Mesangial cell (primary cell): Measurements from ENCODE around the gene CES2. TPM values are rescaled to one million over a fixed set of nuclear protein-coding genes. Genes with fewer than 3 reads are reported as not detected.

Experiments
- total RNA-seq: library from RNA; depleted of rRNA; stranded (reverse); fragments of >200 nt; gene quantifications from 2 replicates; pipeline ENCODE4 v1.2.3, GENCODE V29; 2015

The CES2 gene
- 17.1 and 54.3 TPM in 2 replicates for total RNA-seq

GRCh38 chr16:66935314-66936011 is at the start of gene CES2:
Gene CES2, plus strand, starts transcription at chr16:66935516. Its CDS starts 120 bp downstream, at chr16:66935636.

GRCh38 chr16:66918803-66919568 is 16.3 kb upstream of the CES2 start, which contains the start of gene CDH16:
Gene CDH16, minus strand, starts transcription at chr16:66918885. Its CDS starts 820 bp downstream, at chr16:66918065.

GRCh38 chr16:66925322-66925840 is 9.9 kb upstream of the CES2 start, which contains the start of gene RRAD:
Gene RRAD, minus strand, starts transcription at chr16:66925535. Its CDS starts 356 bp downstream, at chr16:66925179.

GRCh38 chr16:66934138-66934838 is 1.0 kb upstream of the CES2 start, which contains the start of gene CIAO2B:
Gene CIAO2B, minus strand, starts transcription at chr16:66934402. Its CDS starts 38 bp downstream, at chr16:66934364.

GRCh38 chr16:66961065-66961744 is 25.9 kb downstream of the CES2 start, which contains the start of gene CES3:
Gene CES3, plus strand, starts transcription at chr16:66961266. Its CDS starts 42 bp downstream, at chr16:66961308.

GRCh38 chr16:66988197-66988788 is 53.0 kb downstream of the CES2 start, which contains the start of gene CES4A:
Gene CES4A, plus strand, starts transcription at chr16:66988589. Its CDS starts 184 bp downstream, at chr16:66988773.

Other genes with a start within 250 kb of the CES2 start
- 17.3 and 46.8 TPM in 2 replicates for gene CMTM4, start 238.8 kb upstream of the CES2 start, total RNA-seq
- 53.8 and 54.1 TPM in 2 replicates for gene DYNC1LI2, start 183.9 kb upstream of the CES2 start, total RNA-seq
- gene TERB1, start 133.9 kb upstream of the CES2 start, total RNA-seq = not detected in 2 replicates
- gene NAE1, start 104.5 kb upstream of the CES2 start, total RNA-seq = 20.4 and 58.3 TPM in 2 replicates
- gene CA7, start 91.1 kb upstream of the CES2 start, total RNA-seq = not detected in 2 replicates
- gene PDP2, start 55.0 kb upstream of the CES2 start, total RNA-seq = 10.9 and 16.3 TPM in 2 replicates
- gene CDH16, start 16.6 kb upstream of the CES2 start, total RNA-seq = 0.49 and 71.2 TPM in 2 replicates
- gene RRAD, start 10.0 kb upstream of the CES2 start, total RNA-seq = 23.1 and 59.2 TPM in 2 replicates
- gene CIAO2B, start 1.1 kb upstream of the CES2 start, total RNA-seq = 136 and 158 TPM in 2 replicates
- under 0.01 and 0.38 TPM in 2 replicates for gene CES3, start 25.8 kb downstream of the CES2 start, total RNA-seq
- 0.98 and 2.4 TPM in 2 replicates for gene CES4A, start 53.1 kb downstream of the CES2 start, total RNA-seq
- 27.5 and 70.4 TPM in 2 replicates for gene CBFB, start 93.6 kb downstream of the CES2 start, total RNA-seq
- gene PHAF1, start 174.4 kb downstream of the CES2 start, total RNA-seq = 12.4 and 17.3 TPM in 2 replicates
- gene B3GNT9, start 215.5 kb downstream of the CES2 start, total RNA-seq = 5.7 and 13.3 TPM in 2 replicates
- gene TRADD, start 224.4 kb downstream of the CES2 start, total RNA-seq = 14.7 and 21.8 TPM in 2 replicates
- gene FBXL8, start 224.4 kb downstream of the CES2 start, total RNA-seq = 5.7 and 18.8 TPM in 2 replicates
- 0.65 and 10.3 TPM in 2 replicates for gene HSF4, start 229.2 kb downstream of the CES2 start, total RNA-seq
- gene NOL3, start 235.0 kb downstream of the CES2 start, total RNA-seq = 27.7 and 30.3 TPM in 2 replicates
- gene MATCAP1, start 248.4 kb downstream of the CES2 start, total RNA-seq = 6.2 and 16.0 TPM in 2 replicates